Measurements from ENCODE around the gene AURKB. TPM values are rescaled to one million over a fixed set of nuclear protein-coding genes. Genes with fewer than 3 reads are reported as not detected.

Gene AURKB
- total RNA-seq, 4 donors from 2014 or later = 3.7 to 18.2 (median 9.5) TPM

DNA sequence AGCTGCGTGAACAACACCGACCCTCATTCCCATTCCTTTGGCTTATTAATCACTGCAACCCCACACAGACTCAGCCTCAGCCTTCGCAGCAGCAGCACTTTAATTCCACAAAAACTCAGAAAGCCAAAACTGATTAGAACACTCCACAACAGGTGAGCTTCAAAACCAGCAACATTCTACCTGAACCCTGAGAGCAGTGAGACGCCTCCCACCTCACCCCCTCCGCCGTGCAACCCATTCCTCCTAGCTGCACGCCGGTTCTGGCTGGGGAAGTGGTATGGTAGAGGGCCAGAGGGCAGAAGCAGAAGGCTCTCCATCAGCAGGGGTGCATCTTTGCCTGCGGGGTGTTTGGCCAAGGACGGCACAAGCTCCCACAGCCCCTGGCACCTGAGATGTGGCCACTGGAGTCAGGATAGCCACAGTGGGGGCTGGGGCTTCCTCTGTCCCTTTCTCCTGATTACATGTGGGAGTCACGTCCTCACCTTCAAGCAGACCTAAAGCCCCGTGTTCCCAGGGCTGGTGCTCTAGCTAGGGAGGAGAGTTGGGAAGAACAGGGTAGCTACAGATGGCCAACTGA lies 22.0 kb downstream of the AURKB start:
- Histone ChIP-seq H3K4me3 (peak overlapping the region; percentile 96), H3K27me3 (no peaks in the 10 kb centered on the region), H3K36me3 (no peaks in the 10 kb centered on the region), H3K27ac (peak overlapping the region; percentile 95), H3K4me1 (peaks cover 63% of the 10 kb centered on the region), H3K9me3 (no peaks in the 10 kb centered on the region)
- 30% methylated on average over 7 of the region's 12 CpGs for WGBS
- DNase-seq (ENCODE audit: low spot score in 2 of 2) = peak in 1 of 2 donors; percentile 69
- TF ChIP-seq, protein P1, sequence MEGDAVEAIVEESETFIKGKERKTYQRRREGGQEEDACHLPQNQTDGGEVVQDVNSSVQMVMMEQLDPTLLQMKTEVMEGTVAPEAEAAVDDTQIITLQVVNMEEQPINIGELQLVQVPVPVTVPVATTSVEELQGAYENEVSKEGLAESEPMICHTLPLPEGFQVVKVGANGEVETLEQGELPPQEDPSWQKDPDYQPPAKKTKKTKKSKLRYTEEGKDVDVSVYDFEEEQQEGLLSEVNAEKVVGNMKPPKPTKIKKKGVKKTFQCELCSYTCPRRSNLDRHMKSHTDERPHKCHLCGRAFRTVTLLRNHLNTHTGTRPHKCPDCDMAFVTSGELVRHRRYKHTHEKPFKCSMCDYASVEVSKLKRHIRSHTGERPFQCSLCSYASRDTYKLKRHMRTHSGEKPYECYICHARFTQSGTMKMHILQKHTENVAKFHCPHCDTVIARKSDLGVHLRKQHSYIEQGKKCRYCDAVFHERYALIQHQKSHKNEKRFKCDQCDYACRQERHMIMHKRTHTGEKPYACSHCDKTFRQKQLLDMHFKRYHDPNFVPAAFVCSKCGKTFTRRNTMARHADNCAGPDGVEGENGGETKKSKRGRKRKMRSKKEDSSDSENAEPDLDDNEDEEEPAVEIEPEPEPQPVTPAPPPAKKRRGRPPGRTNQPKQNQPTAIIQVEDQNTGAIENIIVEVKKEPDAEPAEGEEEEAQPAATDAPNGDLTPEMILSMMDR (IDR thresholded peaks at IDR 0.05) = no peak
- TF ChIP-seq POLR2A (IDR thresholded peaks at IDR 0.05) = no peak
- TF ChIP-seq POLR2AphosphoS5 (IDR thresholded peaks at IDR 0.05) = no peak
- no peak for TF ChIP-seq EP300 (IDR thresholded peaks at IDR 0.05)

DNA sequence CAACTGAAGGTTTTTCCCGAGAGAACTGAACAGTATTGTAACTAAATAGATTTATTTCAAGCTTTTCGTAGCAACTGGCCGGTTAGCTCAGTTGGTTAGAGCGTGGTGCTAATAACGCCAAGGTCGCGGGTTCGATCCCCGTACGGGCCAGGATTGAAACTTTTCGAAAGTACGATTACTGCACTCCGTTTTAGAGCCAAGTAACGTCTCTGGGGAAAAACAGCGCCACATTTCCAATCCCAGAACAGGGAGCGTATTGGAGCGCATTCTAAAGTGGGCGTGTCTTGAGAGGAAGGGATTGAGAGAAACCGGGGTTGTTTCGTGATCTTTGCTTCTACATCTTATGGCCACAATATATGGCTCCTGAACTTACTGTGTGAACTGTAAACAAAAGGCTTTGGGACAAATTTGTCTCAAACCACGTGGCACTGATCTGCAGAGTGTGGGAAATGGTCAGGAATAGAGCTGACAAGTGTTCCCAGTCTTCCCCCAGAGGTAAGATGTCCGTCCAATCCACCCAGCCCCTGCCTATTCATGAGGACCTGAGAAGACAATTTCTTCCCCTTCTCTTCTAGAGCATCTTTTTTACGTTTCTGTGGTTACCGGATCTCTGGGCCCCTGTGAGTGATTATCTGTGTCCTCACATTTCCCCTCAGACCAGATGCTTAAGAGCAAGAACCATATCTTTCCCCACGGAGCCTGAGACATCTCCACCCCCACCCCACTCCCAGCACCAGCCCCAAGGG lies 22.7 kb downstream of the AURKB start:
- peak; percentile 96 to 97 for DNase-seq (ENCODE audit: low spot score in 2 of 2)
- Histone ChIP-seq H3K4me3 (peak overlapping the region; percentile 96), H3K9me3 (no peaks in the 10 kb centered on the region), H3K36me3 (no peaks in the 10 kb centered on the region), H3K27me3 (no peaks in the 10 kb centered on the region), H3K27ac (peak overlapping the region; percentile 95), H3K4me1 (peaks cover 60% of the 10 kb centered on the region)
- TF ChIP-seq EP300 (IDR thresholded peaks at IDR 0.05) (no peak), POLR2AphosphoS5 (IDR thresholded peaks at IDR 0.05) (peak in 2 of 3 donors; percentile 81 to 98), POLR2A (IDR thresholded peaks at IDR 0.05) (peak in 1 of 2 donors; percentile 0)
- TF ChIP-seq, protein P1 (IDR thresholded peaks at IDR 0.05) = no peak
- under 1% methylated on average over 25 of the region's 25 CpGs for WGBS

DNA sequence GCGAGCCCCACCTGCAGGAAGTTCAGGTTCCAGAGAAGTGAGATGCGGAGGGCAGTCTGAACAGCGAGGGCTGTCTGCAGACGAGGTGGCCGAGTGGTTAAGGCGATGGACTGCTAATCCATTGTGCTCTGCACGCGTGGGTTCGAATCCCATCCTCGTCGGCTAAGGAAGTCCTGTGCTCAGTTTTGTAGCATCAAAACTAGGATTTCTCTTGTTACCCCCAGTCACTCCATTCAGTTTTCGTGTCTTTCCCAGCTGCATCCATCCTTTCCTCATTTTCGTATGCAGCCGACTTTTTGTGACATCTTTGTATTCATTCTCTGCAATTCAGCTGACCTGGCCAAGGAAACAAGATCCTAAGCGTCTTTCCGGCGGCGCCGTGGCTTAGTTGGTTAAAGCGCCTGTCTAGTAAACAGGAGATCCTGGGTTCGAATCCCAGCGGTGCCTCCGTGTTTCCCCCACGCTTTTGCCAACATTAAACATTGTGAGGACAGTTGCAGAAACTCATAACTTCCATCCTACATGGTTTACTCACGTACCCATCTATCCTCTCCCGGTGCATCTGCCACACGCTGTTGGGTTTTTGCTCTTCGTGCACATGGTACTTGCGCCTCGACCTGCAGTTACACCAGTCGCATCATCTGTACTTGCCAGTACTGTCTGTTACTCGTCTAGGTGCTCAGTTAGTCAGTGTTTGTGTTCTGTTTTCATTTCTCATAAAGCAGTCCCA lies 23.4 kb downstream of the AURKB start:
- Histone ChIP-seq H3K4me3 (peak overlapping the region; percentile 96), H3K27ac (peak overlapping the region; percentile 95), H3K4me1 (peaks cover 53% of the 10 kb centered on the region), H3K9me3 (no peaks in the 10 kb centered on the region), H3K27me3 (no peaks in the 10 kb centered on the region), H3K36me3 (no peaks in the 10 kb centered on the region)
- WGBS = 1% methylated on average over 31 of the region's 32 CpGs
- peak; percentile 93 for DNase-seq (ENCODE audit: low spot score in 2 of 2)
- TF ChIP-seq EP300 (IDR thresholded peaks at IDR 0.05) (no peak), POLR2AphosphoS5 (IDR thresholded peaks at IDR 0.05) (peak in 2 of 3 donors; percentile 40 to 83), POLR2A (IDR thresholded peaks at IDR 0.05) (peak in 1 of 2 donors; percentile 46)
- TF ChIP-seq, protein P1 (IDR thresholded peaks at IDR 0.05) = peak; percentile 12 to 28

DNA sequence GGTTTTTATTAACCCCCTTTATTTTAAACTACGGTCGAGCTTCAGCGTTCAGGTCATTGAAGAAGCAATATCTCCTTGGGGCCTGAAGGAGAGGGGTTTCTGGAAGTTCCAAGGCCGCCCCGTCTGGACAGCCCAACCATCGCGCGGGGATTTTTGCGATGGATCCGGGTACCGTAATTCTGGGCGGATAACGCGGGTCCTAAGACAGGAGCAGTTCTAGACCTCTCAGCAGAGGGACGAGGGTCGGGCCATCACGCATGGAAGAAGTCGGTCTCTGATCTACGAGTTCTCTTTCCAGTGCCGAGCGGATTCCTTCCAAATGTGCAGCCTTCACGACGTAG lies 24.0 kb downstream of the AURKB start:
- Histone ChIP-seq H3K9me3 (no peaks in the 10 kb centered on the region), H3K27ac (peak overlapping the region; percentile 95), H3K4me1 (peaks cover 47% of the 10 kb centered on the region), H3K36me3 (no peaks in the 10 kb centered on the region), H3K27me3 (no peaks in the 10 kb centered on the region), H3K4me3 (peak overlapping the region; percentile 96)
- no peak for DNase-seq (ENCODE audit: low spot score in 2 of 2)
- 0% methylated on average over 20 of the region's 23 CpGs for WGBS
- TF ChIP-seq POLR2A (IDR thresholded peaks at IDR 0.05) (no peak), EP300 (IDR thresholded peaks at IDR 0.05) (no peak), POLR2AphosphoS5 (IDR thresholded peaks at IDR 0.05) (no peak)
- TF ChIP-seq, protein P1 (IDR thresholded peaks at IDR 0.05) = no peak
